HG02973 (cell line): ENCODE data around the gene RPL10.

Source experiments
- ATAC-seq: cut with Tn5 transposase; IDR thresholded peaks from one replicate; pipeline ENCODE4 v1.9.1; 2021; ENCODE audit warnings: moderate library complexity; ENCODE audit not compliant: unreplicated experiment

The RPL10 gene

GRCh38 chrX:154428176-154429171 is 30.3 kb downstream of the RPL10 start, which contains the start of gene ATP6AP1:
TSS of gene ATP6AP1 (plus strand) at chrX:154428677. CDS start at chrX:154428693, 16 bp downstream.
- ATAC-seq: peak; percentile 97

DNA sequence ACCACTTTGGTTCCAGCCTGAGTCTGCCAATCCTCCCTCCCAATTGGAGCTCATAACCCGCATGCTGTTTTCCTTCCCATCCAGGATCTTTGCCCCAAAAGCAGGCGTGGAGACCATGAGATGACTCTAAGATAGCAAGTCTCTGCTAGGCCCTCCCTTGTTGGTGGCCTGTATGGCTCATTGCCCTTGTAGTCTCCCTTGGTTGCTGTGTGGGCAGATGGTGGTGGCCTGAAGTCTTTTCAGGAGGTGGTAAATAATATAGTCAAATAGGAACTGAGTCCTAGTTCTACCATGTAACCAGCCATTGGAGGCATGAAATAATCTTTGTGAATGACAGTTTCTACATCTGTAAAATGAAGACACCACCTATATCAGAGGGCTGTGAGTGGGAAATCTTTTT is 31.5 kb downstream of the RPL10 start:
- ATAC-seq: no peak

- ATAC-seq: no peak
These were observed 32.3 kb downstream of the RPL10 start for GRCh38 chrX:154430479-154430878.

DNA sequence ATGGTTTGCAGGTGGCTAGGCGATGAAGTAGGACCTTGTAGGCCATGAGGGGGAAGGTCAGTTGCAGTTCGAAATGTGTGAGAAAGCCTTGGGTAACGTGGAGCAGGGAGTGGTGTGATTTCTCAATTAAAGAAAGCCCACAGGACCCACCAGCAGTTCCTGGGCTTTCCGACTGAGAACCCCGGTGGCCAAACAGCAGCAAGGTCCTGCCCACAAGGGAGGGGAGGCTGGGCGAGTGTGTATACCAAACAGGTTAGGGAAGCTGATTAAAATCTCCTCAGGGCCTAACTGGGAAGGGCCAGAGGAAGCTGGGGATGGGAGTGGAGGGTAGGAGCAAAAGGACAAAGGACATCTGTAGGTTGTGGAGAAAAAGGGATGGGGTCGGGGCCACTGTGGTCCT is 32.7 kb downstream of the RPL10 start:
- no peak for ATAC-seq

DNA sequence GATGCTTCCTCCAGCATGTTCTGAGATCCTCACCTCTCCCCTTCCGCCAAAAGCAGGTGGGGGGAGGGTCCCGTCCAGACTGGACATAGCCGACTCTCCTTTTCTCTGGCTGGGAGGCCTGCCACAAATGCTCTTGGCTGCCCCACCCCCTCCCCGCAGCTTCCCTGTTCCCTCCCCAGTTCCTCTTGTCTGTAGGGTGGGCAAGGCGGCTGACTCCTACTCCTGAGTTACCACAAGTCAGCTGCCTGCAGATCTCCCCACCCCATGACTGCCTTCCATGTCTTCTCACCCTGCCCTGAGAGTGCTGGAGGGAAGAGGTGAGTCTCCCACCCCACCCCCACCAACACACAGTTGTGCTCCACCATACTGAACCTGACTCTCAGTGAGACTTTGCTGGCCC is 33.2 kb downstream of the RPL10 start:
- no peak for ATAC-seq

DNA sequence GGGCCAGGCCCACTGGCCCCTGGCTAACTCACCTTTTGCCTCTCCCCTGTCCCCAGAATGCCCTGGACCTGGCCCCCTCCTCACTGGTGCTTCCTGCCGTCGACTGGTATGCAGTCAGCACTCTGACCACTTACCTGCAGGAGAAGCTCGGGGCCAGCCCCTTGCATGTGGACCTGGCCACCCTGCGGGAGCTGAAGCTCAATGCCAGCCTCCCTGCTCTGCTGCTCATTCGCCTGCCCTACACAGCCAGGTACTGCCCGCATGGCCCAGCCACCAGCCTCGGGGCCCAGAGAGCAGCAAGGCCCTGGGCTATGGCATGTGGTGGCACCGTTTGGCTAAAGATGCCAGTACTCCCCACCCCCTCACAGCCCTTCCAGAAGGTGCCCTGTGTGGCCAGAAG is 34.0 kb downstream of the RPL10 start:
- ATAC-seq: no peak

- ATAC-seq: no peak
These were observed 35.4 kb downstream of the RPL10 start for GRCh38 chrX:154433605-154434004.

DNA sequence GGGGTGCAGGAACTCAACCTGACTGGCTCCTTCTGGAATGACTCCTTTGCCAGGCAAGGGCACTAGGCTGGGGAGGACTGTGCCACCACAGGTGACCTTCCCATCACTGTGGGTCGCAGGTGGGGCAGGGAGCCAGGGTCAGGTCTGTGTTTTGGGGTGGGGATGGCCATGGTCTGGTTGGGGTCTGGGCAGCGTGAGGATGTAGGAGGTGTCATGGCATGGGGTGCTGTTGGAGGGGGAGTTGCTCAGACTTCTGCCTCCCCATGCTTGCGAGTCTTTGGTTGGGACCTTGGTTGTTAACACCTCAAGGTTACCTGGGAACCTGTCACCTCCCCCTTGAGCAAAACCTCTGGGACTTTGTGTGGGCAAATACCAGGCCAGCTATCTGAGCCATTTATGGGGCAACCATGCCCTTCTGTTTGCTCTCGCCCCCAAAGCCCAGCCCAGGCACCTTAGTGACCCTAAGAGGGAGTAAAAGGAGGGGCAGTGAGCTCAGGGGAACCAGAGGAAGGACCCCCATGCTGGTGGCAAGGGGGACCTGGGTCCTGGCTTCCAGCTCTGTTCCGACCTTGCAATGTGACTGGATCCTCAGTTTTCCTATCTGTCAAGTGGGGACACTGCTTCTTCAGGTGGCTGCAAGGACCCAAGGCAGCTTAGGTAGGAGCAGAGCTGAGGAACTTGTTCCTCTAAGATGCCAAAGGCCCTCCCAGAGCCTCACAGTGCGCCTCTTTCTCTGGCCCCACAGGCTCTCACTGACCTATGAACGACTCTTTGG is 36.4 kb downstream of the RPL10 start:
- ATAC-seq: no peak

DNA sequence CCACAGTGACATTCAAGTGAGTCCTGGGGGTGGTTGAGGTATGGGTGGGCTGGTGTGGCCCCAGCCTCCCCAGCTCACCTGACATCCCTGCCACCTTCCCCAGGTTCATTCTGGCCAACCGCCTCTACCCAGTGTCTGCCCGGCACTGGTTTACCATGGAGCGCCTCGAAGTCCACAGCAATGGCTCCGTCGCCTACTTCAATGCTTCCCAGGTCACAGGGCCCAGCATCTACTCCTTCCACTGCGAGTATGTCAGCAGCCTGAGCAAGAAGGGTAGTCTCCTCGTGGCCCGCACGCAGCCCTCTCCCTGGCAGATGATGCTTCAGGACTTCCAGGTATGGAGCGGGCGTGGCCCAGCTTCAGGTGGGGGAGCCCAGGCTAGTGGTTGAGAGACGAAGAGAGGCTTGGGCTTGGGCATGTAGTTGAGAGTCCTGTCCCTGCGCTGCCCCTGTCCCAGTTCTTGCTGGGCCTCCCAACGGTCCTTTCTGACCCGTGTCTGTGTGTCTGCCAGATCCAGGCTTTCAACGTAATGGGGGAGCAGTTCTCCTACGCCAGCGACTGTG is 37.1 kb downstream of the RPL10 start:
- no peak for ATAC-seq

DNA sequence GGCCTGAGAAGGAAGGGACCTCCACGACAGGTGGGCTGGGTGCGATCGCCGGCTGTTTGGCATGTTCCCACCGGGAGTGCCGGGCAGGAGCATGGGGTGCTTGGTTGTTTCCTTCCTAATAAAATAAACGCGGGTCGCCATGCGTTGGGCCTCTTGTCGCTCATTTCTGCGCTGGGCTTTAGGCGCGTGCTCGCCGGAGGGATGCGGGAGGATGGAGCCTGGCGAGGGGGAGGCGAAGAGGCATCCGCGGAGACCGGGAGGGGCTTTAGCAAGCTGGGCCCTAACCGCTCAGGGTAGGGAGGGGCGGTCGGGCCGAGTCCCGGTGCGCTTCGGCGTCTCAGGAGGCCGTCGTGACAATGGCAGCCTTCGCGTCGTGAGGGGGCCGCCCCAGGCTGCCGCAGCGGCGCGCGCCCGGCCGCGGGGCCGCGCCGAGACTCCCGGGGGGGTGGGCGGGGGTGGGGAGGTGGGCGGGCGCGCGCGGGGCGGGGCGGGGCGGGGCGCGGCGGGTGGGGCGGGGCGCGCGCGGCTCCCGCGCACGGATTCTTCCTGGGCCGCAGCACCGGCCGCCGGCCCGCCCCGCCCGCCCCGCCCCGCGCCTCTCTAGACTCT is 38.3 kb downstream of the RPL10 start:
- no peak for ATAC-seq

DNA sequence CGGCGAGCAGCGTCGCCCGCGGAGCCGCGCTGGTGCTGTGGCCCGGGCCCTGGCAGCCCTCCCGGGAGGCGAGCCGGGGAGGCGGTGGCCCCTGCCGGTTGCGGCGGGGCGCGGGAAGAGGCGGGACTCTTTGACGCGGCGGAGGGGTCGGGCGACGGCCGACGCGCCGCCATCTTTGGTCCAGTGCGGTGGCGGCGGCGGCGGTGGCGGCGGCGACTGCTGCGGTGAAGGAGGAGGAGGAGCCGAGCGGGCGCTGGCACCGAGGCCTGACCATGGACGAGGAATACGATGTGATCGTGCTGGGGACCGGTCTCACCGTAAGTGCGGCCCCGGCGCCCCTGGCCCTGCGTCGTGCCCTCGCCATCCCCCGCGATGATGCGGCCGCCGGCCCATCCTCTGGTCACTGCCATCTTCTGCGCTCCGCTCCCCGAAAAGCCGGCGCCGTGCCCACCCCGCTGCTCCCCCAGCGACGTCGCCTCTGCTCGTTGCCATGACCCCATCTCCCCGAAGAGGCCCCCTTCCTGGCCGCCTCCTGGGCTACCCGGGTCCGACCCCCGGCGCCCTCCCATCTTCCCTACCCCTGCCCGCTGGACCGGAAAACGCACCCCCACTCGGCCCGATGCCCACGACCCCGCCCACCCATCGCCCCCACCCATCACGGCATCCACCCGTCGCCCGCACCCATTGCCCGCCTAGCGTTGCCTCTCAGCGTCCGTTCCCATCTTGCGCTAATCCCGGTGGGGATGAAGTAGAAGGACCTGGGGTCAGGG is 39.0 kb downstream of the RPL10 start, which contains the start of gene GDI1:
Gene GDI1, plus strand, starts transcription at position 172 of the 770 bp plus-strand sequence. Its CDS starts 101 bp downstream, at position 273.
- ATAC-seq: no peak

GRCh38 chrX:154437971-154438893 is 40.1 kb downstream of the RPL10 start:
- ATAC-seq: no peak

- ATAC-seq: no peak
These were observed 41.7 kb downstream of the RPL10 start for GRCh38 chrX:154439841-154440240.

GRCh38 chrX:154440623-154441357 is 42.6 kb downstream of the RPL10 start:
- no peak for ATAC-seq

DNA sequence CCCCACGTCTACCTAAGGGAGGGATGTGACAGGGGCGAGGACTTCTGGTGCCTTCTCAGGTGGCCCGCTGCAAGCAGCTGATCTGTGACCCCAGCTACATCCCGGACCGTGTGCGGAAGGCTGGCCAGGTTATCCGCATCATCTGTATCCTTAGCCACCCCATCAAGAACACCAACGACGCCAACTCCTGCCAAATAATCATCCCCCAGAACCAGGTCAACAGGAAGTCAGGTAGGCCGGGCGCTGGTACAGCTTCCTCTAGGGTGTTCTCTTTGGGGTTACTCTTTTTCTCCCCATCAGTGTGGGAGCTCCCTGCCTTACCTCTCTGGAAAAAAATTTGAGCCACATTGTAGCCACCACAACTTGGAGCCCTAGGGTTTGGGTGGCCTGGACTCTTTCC is 43.4 kb downstream of the RPL10 start:
- ATAC-seq: no peak

DNA sequence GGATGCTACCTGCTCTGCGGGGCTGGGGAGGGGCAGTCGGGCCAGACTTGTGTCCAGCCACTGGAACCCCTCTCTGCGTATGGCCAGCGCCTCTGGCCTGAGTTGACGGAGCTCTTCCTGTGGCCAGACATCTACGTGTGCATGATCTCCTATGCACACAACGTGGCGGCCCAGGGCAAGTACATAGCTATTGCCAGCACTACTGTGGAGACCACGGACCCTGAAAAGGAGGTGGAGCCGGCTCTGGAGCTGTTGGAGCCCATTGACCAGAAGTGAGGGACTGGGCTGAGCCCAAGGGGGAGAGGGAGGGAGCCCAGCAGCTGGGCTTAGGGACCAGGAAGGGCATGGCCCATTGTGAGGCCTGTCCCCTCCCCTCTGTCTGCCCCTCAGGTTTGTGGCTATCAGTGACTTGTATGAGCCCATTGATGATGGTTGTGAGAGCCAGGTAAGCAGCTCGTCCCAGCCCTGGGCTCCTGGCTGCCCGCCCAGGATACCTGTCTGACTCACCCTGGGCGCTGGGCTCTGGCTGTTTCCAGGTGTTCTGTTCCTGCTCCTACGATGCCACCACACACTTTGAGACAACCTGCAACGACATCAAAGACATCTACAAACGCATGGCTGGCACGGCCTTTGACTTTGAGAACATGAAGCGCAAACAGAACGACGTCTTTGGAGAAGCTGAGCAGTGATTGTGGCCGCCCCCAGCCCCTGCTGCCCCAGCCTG is 44.0 kb downstream of the RPL10 start:
- ATAC-seq: no peak

- ATAC-seq: no peak
These were observed 45.3 kb downstream of the RPL10 start for GRCh38 chrX:154443479-154443910.
